Measurements from ENCODE around the gene PPP1R13L. TPM values are rescaled to one million over a fixed set of nuclear protein-coding genes. Genes with fewer than 3 reads are reported as not detected.

PPP1R13L gene
- polyA plus RNA-seq, 1 donor, result 9.1 TPM

GRCh38 chr19:45368737-45369340 lies 36.0 kb downstream of the PPP1R13L start:
- DNase-seq, result no peak

DNA sequence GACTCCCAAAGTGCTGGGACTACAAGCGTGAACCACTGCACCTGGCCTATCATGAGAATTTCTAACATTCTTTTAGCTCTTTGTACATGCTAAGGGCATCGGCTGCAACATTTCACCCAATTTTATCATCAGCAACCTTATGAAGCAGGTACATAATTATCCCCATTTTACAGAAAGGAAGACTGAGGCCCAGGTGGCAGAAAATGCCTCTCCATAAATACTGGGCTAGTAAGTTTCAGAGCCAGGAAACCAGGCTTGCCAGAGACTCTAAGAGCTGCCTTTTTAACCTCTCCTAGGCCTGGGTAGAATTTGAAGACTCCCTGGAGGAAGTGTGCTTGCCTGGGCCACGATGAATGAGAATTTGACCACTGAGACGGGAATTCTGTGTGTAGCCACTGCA lies 36.7 kb downstream of the PPP1R13L start:
- DNase-seq, result no peak

GRCh38 chr19:45364696-45365095 lies 40.2 kb downstream of the PPP1R13L start:
- DNase-seq, result no peak

DNA sequence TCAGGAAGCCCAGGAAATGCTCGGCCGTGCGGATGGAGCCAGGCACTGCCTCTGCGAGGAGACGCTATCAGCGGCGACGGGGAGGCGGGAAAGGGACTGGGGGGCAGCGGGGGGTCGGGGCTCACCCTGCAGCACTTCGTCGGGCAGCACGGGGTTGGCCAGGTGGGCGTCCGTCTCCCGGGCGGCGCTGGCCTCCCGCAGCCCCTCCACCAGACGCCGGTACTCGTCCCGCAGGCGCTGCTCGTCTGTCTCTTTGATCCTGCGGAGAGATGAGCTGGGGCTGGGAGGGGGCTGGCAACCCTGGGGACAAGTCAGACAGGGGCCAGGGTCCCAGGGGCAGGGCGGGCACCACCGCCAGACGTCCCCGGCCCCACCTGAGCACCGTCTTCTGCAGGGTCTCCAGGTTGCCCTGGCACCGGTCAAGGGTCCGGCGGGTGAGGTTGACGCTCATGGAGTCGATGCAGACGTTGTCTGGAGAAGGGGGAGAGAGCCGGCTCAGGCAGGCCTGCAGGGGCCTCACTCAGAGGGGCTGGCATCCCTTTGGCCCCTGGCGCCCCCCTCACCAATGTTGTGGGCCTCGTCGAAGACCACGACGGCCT lies 40.9 kb downstream of the PPP1R13L start:
- no peak for DNase-seq

- DNase-seq, result no peak
Measured at GRCh38 chr19:45362291-45362690, 42.6 kb downstream of the PPP1R13L start.

- DNase-seq, result no peak
Measured at GRCh38 chr19:45361608-45362007, 43.3 kb downstream of the PPP1R13L start.

DNA sequence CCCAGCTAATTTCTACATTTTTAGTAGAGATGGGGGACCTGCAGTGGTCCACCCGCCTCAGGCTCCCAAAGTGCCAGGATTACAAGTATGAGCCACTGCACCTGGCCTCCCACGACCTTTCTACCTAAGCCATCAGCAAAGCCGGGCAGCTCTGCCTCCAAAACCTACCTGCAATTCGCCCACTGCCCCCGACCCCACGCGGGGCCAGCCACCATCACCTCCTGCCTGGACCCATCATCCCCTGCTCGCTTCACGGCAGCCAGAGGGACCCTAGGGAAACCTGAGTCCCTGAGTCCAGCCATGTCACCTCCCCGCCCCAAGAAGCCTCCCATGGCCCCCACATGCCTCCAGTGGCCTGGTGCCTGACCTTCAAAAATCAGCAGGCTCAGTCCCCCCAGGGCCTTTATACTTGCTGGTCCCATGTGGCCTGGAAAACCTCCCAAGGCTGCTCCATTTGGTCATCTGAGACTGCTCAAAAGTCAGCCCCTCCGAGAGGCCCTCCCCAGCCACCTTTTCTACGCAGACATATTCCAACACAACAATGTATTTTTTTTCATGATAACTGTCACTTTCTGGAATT lies 46.6 kb downstream of the PPP1R13L start:
- no peak for DNase-seq

GRCh38 chr19:45357445-45357783 lies 47.5 kb downstream of the PPP1R13L start:
- no peak for DNase-seq

DNA sequence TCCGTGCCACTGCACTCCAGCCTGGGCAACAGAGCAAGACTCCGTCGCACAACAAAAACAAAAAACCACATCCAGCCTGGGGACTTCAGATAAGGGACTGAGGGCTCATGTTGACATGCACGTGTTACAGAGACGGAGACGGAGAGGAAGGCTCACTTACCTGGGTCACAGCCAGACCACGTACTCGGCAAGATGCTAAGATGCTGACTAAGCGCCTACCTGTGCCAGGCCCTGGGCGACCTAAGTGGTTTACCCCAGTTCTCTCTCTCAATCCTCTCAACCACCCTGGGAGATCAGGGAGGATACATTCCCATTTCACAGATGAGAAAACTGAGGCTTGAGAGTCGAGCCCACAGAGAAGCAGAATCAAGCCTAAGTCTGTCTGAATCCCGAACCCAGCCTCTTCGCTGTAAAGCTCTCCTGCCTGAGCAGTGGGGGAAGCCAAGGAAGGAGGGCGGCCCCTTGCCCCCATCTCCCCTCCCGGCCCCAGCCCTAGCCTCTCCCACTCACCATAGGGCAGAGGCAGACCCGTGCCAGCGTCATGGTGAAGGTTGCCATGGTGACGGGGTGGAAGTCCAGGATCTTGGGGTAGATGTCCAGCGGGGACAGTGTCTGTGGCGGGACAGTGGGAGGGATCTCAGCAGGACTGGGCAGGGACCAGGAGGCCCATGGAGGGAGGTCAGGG lies 48.0 kb downstream of the PPP1R13L start:
- DNase-seq, result no peak

- no peak for DNase-seq
Measured at GRCh38 chr19:45355910-45356309, 49.0 kb downstream of the PPP1R13L start.

GRCh38 chr19:45355402-45355801 lies 49.5 kb downstream of the PPP1R13L start:
- DNase-seq, result no peak

GRCh38 chr19:45354241-45354842 lies 50.5 kb downstream of the PPP1R13L start:
- DNase-seq, result no peak

DNA sequence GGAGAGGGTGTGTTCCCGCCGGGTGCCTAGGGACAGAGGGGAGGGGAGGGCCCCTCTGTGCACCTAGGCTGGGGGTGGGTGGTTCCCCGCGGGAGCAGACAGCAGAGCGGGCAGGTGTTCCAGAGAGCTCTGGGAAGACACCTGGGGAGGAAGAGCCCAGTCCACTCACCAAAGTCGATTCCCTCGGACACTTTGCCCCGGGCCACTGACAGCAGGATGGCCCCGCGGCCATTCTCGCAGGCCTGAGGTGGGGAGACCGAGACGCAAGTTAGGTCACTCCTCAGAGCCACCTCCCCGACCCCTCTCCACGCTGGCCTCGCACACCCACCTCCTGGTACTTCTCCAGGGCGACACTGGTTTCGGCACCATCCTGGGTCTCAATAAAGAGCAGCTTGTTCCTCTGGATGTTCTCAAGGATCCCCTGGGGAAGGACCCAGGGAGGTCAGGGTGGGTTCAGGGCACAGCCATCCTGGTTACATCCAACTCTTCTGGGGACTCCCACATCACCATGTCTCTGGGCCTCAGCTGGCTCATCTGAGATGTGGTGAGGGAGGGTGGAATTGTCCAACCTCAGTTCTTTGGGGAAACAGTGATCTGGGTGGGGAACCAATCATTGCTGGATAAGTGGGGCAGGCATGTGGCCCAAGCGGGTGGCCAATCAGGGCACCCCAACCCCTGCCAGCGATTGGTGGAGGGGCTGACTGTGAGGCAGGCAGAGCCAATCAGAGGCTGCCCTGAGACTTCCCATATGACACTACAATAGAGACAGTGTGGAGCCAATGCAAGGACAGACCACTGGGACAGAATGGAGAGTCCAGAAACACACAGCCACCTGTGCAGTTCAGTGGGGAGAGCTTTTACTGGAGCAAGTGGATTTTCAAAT lies 51.7 kb downstream of the PPP1R13L start:
- DNase-seq, result no peak

DNA sequence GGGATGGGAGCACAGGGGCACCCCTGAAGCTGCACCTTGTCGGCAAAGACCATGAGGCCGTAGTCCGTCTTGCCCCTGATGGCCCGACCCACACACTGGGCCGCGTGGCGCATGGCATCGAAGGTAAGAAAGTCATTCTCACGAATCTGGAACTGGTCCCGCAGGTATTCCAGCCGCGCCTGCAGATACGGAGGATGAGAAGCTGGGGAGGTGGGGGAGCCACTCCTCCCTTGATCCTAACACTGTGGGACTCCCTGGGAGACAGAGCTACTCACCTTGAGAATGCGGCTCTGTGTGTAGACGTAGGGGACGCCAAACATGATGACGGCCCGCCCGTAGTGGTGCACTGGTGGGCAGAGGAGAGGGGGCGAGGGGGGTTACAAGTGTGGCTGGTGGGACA lies 52.4 kb downstream of the PPP1R13L start:
- DNase-seq, result no peak

DNA sequence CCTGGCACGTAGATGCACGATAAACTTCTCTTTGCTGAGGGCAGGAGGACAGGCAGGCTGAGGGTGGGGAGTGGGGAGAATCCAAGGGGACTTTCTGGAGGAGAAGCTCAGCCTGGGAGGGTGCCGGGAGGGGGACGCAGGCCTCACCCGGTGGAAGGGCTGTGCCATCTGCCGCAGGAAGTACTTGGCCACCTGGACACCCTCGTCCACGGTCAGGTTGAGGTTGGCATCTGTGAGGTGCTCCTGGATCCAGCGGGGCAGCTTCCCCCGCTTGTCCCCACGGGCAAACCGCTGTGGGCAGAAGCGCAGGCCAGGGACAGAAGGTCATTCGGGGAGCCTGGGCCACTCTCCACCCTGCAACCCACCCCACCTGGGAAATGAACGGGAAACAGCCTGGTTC lies 52.8 kb downstream of the PPP1R13L start:
- no peak for DNase-seq

DNA sequence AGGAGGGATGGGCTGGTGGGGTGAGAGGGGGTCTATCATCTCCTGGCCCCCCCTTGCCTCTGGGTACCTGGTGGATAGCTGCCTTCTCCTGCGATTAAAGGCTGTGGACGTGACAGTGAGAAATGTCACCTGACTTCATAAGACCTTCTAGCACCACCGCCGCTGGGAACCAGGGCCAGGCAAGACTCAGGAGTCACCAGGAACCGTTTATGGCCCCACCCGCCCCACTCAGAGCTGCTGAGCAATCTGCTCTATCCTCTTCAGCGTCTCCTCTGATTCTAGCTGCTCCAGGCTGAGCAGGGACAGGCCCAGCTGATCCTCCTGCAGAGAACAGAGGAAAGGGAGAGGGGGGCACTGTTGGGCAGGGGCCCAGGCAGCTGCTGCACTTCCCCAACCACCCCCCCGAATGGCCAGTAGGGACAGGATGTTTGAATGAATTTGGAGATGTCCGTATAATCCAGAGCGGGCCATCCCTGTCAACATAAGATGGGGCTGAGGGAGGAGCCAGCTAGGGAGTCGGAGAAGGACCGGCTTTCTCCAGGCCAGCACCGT lies 53.4 kb downstream of the PPP1R13L start:
- no peak for DNase-seq

DNA sequence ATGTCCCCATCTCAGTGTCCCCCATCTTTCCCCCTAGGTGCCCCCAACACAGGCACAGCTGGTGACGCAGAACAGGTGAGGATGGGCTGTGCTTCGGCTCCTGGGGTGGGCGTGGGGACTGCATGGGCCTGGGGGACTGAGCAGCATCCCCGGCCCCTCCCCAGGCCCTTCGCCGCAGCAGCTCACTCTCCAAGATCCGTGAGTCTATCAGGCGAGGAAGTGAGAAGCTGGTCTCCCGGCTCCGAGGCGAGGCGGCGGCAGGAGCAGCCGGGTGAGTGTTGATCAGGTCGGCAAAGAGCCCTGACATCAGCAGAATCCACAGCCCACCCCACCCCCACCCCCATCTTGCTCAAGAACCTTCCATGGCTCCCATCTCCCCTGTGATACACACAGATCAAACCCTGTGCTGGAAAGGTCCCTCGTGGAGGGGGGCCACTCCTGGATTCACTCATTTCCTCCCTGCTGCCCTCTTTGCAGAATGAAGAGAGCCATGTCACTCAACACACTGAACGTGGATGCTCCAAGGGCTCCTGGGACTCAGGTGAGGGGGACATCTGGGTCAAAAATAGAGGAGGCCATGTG lies 54.3 kb downstream of the PPP1R13L start:
- DNase-seq, result no peak

- no peak for DNase-seq
Measured at GRCh38 chr19:45349430-45349941, 55.4 kb downstream of the PPP1R13L start.

GRCh38 chr19:45349126-45349415 lies 55.8 kb downstream of the PPP1R13L start:
- DNase-seq, result no peak

DNA sequence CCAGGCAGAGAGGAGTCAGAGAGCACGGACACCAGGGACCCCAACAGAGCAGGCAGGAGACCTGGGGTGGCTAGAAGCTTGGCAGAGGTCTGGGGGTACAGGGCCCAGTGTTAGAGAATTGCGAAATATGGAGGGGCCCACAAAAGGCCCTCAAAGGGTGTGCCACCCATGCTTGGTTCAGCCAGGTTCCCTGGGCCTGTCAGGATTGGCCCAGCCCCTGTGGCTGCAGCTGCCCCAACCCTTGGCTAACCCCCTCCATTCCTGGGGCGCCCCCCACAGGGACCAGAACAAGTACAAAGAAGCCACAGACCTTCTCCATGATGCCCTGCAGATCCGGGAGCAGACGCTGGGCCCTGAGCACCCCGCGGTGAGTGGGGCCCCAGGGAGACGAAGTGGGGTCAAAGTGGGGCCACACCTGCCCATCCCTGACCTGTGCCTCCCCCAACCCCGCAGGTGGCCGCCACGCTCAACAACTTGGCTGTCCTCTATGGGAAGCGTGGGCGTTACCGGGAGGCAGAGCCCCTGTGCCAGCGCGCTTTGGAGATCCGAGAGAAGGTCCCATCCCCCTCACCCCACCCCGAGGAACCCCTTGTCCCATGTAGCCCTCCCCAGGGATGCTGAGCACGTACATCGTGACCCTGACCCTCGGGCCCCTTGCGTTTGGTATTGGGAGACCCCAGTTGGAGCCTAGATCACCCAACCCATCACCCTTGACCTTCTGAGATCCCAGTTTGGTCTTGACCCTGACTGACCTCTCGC lies 56.3 kb downstream of the PPP1R13L start:
- DNase-seq, result no peak

All from left kidney (tissue), 2 donors.